Inferior parietal cortex (tissue), 1 donor: ENCODE data around the gene POU2F1.

Experiments used
- DNase-seq: peaks from one replicate; pipeline ENCODE4 v3.0.0-alpha.2; 2016; ENCODE audit errors: extremely low spot score

The POU2F1 gene

GRCh38 chr1:167442142-167442848, 221.6 kb downstream of the POU2F1 start:
- peak; percentile 86 for DNase-seq

GRCh38 chr1:167442854-167443565, 222.3 kb downstream of the POU2F1 start:
- no peak for DNase-seq

GRCh38 chr1:167443757-167444156, 223.1 kb downstream of the POU2F1 start:
- DNase-seq: no peak

- no peak for DNase-seq
These were observed 226.3 kb downstream of the POU2F1 start for GRCh38 chr1:167446966-167447365.

- no peak for DNase-seq
These were observed 226.9 kb downstream of the POU2F1 start for GRCh38 chr1:167447521-167448136.

- DNase-seq: no peak
These were observed 230.2 kb downstream of the POU2F1 start for GRCh38 chr1:167450843-167451242.

- no peak for DNase-seq
These were observed 231.8 kb downstream of the POU2F1 start for GRCh38 chr1:167452483-167452882.

GRCh38 chr1:167453123-167453522, 232.4 kb downstream of the POU2F1 start:
- DNase-seq: no peak

- no peak for DNase-seq
These were observed 233.7 kb downstream of the POU2F1 start for GRCh38 chr1:167454304-167454893.

- DNase-seq: peak; percentile 25
These were observed 234.5 kb downstream of the POU2F1 start for GRCh38 chr1:167454894-167455785.

- peak; percentile 25 for DNase-seq
These were observed 235.2 kb downstream of the POU2F1 start for GRCh38 chr1:167455786-167456446.

GRCh38 chr1:167456524-167456923, 235.8 kb downstream of the POU2F1 start:
- DNase-seq: no peak

- no peak for DNase-seq
These were observed 236.2 kb downstream of the POU2F1 start for GRCh38 chr1:167456926-167457325.

GRCh38 chr1:167457936-167458584, 237.4 kb downstream of the POU2F1 start:
- DNase-seq: no peak

- DNase-seq: peak; percentile 28
These were observed 240.2 kb downstream of the POU2F1 start for GRCh38 chr1:167460836-167461235.

- DNase-seq: no peak
These were observed 241.7 kb downstream of the POU2F1 start for GRCh38 chr1:167462341-167462740.

- no peak for DNase-seq
These were observed 242.4 kb downstream of the POU2F1 start for GRCh38 chr1:167463080-167463479.

GRCh38 chr1:167463875-167464575, 243.3 kb downstream of the POU2F1 start:
- DNase-seq: no peak

GRCh38 chr1:167465018-167465417, 244.3 kb downstream of the POU2F1 start:
- no peak for DNase-seq

- no peak for DNase-seq
These were observed 245.1 kb downstream of the POU2F1 start for GRCh38 chr1:167465743-167466142.
